Measurements from ENCODE around the gene TP53INP2. TPM values are rescaled to one million over a fixed set of nuclear protein-coding genes. Genes with fewer than 3 reads are reported as not detected.
A peak's percentile ranks its signal among the peaks of the same experiment; 100 is the strongest.

Gene TP53INP2
- total RNA-seq, 4 donors from 2014 or later, result 8.6 to 19.7 (median 15.1) TPM

GRCh38 chr20:34706302-34706875, 2.2 kb downstream of the TP53INP2 start:
- TF ChIP-seq, protein P1, sequence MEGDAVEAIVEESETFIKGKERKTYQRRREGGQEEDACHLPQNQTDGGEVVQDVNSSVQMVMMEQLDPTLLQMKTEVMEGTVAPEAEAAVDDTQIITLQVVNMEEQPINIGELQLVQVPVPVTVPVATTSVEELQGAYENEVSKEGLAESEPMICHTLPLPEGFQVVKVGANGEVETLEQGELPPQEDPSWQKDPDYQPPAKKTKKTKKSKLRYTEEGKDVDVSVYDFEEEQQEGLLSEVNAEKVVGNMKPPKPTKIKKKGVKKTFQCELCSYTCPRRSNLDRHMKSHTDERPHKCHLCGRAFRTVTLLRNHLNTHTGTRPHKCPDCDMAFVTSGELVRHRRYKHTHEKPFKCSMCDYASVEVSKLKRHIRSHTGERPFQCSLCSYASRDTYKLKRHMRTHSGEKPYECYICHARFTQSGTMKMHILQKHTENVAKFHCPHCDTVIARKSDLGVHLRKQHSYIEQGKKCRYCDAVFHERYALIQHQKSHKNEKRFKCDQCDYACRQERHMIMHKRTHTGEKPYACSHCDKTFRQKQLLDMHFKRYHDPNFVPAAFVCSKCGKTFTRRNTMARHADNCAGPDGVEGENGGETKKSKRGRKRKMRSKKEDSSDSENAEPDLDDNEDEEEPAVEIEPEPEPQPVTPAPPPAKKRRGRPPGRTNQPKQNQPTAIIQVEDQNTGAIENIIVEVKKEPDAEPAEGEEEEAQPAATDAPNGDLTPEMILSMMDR (IDR thresholded peaks at IDR 0.05), result no peak
- DNase-seq (ENCODE audit: low spot score) (no peak), ATAC-seq (ENCODE audit: low FRiP score) (no peak)

- TF ChIP-seq, protein P1 (IDR thresholded peaks at IDR 0.05), result no peak
- ATAC-seq (ENCODE audit: low FRiP score), result no peak
- DNase-seq (ENCODE audit: low spot score), result no peak
Observed at GRCh38 chr20:34706912-34707784, 3.0 kb downstream of the TP53INP2 start.

GRCh38 chr20:34708621-34709043, 4.5 kb downstream of the TP53INP2 start:
- peak; percentile 1 for ATAC-seq (ENCODE audit: low FRiP score)
- TF ChIP-seq, protein P1 (IDR thresholded peaks at IDR 0.05), result no peak
- DNase-seq (ENCODE audit: low spot score), result no peak

- peak; percentile 81 for DNase-seq (ENCODE audit: low spot score)
- TF ChIP-seq, protein P1 (IDR thresholded peaks at IDR 0.05), result no peak
- peak; percentile 72 for ATAC-seq (ENCODE audit: low FRiP score)
Observed at GRCh38 chr20:34709044-34709830, 5.1 kb downstream of the TP53INP2 start.

DNA sequence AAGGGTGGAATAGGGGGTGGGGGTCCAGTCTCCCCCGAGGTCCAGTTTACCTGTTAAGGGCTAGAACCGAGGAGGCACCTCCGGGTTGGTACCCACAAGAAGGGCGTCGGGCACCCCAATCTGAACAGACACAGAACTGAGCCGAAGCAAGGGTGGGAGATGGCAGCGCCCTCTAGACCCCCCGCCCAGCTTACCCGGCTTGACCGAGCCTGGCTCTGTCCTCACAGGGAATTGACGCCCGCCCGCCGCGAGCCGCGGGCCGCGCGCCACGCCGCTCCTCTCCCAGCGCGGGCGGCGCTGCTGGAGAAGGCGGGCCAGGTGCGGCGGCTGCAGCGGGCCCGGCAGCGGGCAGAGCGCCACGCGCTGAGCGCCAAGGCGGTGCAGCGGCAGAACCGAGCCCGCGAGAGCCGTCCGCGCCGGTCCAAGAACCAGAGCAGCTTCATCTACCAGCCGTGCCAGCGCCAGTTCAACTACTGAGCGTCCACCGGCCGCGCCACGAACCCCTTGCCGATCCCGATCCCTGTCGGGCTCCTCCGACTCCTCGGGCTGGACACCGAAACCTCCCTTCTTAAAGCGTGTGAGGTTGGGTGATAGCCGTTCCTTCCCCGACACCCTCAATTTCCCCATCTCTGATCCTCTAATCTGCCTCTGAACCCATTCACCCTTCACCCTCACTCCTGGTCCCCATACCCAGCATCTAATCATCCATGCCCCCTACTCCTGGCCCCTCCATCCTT, 5.9 kb downstream of the TP53INP2 start:
- ATAC-seq (ENCODE audit: low FRiP score) (peak; percentile 3), DNase-seq (ENCODE audit: low spot score) (no peak)
- TF ChIP-seq, protein P1 (IDR thresholded peaks at IDR 0.05), result no peak

DNA sequence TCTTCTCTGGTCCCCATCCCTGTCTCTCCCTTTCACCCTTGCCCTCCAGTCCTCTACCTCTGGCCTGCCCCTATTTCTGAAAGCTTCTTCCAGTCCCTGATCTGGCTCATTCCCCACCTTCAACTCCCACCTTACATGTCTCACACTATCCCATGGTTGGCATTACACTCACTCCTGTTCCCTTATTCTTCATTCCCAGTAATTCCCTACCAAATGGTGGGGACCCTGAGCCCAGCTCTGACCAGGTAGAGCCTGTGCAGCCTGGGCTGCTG, 6.4 kb downstream of the TP53INP2 start:
- ATAC-seq (ENCODE audit: low FRiP score), result no peak
- DNase-seq (ENCODE audit: low spot score), result no peak
- TF ChIP-seq, protein P1 (IDR thresholded peaks at IDR 0.05), result no peak

All from omental fat pad (tissue), 4 donors.